Transverse colon (tissue), 4 donors: ENCODE measurements around the gene RHCG.

Source experiments
- POLR2AphosphoS5 ChIP-seq, 3 donors: sonication (generic); formaldehyde crosslinking; IDR thresholded peaks; one replicate each; pipeline ENCODE4 v1.6.1; 2016; ENCODE audit warnings: antibody characterized with exemption in 3 of 3
- TF ChIP-seq, protein P1 (sequence below), 5 experiments: fragments of 200-600 bp in 3 of 5; fragments of 450-650 bp in 2 of 5; sonication (generic) in 3 of 5; IDR thresholded peaks; 1 replicate in 2 of 5; 2 replicates in 3 of 5; pipeline ENCODE4 v1.5.1; 2016 to 2017; ENCODE audit warnings: antibody characterized with exemption in 5 of 5, inconsistent platforms in 3 of 5, mild to moderate bottlenecking in 2 of 5, moderate library complexity in 1 of 5

DNA sequence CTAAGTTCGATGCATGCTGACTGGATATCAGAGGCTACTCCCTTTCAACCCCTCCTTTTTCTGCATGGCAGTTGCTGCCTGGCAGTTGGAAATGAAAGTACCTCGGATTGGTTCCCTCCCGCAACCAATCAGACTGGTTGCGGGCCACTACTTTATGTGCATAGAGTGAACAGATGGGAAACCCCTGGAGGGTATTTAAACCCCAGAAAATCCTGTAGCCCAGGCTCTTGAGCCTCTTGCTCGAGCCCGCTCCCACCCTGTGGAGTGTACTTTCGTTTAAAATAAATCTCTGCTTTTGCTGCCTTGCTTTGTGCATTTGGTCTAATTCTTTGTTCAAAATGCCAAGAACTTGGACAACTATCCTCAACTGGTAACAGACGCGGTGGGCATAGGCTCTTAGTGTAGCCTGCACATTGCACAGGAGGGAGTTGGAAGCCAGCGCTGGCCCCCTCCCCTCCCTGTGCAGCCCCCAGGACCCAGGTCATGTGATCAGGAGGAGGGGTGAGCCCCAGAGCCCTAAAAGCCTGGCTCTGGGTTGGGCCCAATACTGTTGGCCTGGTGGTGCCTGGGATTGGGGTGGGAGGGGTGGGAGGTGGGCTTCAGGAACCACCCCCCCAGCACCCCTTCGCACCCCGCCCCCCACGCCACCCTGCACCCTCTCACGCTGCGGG lies 26.8 kb downstream of the RHCG start:
- TF ChIP-seq POLR2AphosphoS5 (IDR thresholded peaks at IDR 0.05), result no peak
- TF ChIP-seq, protein P1, sequence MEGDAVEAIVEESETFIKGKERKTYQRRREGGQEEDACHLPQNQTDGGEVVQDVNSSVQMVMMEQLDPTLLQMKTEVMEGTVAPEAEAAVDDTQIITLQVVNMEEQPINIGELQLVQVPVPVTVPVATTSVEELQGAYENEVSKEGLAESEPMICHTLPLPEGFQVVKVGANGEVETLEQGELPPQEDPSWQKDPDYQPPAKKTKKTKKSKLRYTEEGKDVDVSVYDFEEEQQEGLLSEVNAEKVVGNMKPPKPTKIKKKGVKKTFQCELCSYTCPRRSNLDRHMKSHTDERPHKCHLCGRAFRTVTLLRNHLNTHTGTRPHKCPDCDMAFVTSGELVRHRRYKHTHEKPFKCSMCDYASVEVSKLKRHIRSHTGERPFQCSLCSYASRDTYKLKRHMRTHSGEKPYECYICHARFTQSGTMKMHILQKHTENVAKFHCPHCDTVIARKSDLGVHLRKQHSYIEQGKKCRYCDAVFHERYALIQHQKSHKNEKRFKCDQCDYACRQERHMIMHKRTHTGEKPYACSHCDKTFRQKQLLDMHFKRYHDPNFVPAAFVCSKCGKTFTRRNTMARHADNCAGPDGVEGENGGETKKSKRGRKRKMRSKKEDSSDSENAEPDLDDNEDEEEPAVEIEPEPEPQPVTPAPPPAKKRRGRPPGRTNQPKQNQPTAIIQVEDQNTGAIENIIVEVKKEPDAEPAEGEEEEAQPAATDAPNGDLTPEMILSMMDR (IDR thresholded peaks at IDR 0.05), result no peak
